ENCODE results near the gene SAMD3.
"Not testable (repeated sequence)": the region's sequence is repeated elsewhere in the genome, so short reads cannot be mapped to it uniquely, and the experiment has no call there.

SAMD3 gene

GRCh38 chr6:130176378-130176777 lies 46.4 kb downstream of the SAMD3 start:
- no peak for TF ChIP-seq GATA1 (IDR thresholded peaks at IDR 0.05; ENCODE audit: low read depth, low read length)
- no peak for TF ChIP-seq POLR2A (IDR thresholded peaks at IDR 0.05; ENCODE audit: low read length)
- DNase-seq: no peak

GRCh38 chr6:130173377-130174004 lies 49.3 kb downstream of the SAMD3 start:
- not testable (repeated sequence) for DNase-seq

GRCh38 chr6:130170160-130170559 lies 52.6 kb downstream of the SAMD3 start:
- DNase-seq: not testable (repeated sequence)

GRCh38 chr6:130167655-130168054 lies 55.1 kb downstream of the SAMD3 start:
- DNase-seq: no peak
- TF ChIP-seq GATA1 (IDR thresholded peaks at IDR 0.05; ENCODE audit: low read depth, low read length) (no peak), POLR2A (IDR thresholded peaks at IDR 0.05; ENCODE audit: low read length) (no peak)

GRCh38 chr6:130164251-130164650 lies 58.5 kb downstream of the SAMD3 start:
- TF ChIP-seq POLR2A (IDR thresholded peaks at IDR 0.05; ENCODE audit: low read length) (no peak), GATA1 (IDR thresholded peaks at IDR 0.05; ENCODE audit: low read depth, low read length) (no peak)
- DNase-seq: no peak

- TF ChIP-seq POLR2A (IDR thresholded peaks at IDR 0.05; ENCODE audit: low read length) (no peak), GATA1 (IDR thresholded peaks at IDR 0.05; ENCODE audit: low read depth, low read length) (no peak)
- no peak for DNase-seq
These were observed 59.5 kb downstream of the SAMD3 start for GRCh38 chr6:130163266-130163665.

- DNase-seq: no peak
- no peak for TF ChIP-seq POLR2A (IDR thresholded peaks at IDR 0.05; ENCODE audit: low read length)
- no peak for TF ChIP-seq GATA1 (IDR thresholded peaks at IDR 0.05; ENCODE audit: low read depth, low read length)
These were observed 60.3 kb downstream of the SAMD3 start for GRCh38 chr6:130162421-130162820.

- DNase-seq: no peak
- TF ChIP-seq POLR2A (IDR thresholded peaks at IDR 0.05; ENCODE audit: low read length): no peak
- TF ChIP-seq GATA1 (IDR thresholded peaks at IDR 0.05; ENCODE audit: low read depth, low read length): no peak
These were observed 60.9 kb downstream of the SAMD3 start for GRCh38 chr6:130161683-130162404.

GRCh38 chr6:130159956-130160355 lies 62.8 kb downstream of the SAMD3 start:
- TF ChIP-seq GATA1 (IDR thresholded peaks at IDR 0.05; ENCODE audit: low read depth, low read length): no peak
- no peak for TF ChIP-seq POLR2A (IDR thresholded peaks at IDR 0.05; ENCODE audit: low read length)
- DNase-seq: no peak

- no peak for DNase-seq
- TF ChIP-seq POLR2A (IDR thresholded peaks at IDR 0.05; ENCODE audit: low read length): no peak
- no peak for TF ChIP-seq GATA1 (IDR thresholded peaks at IDR 0.05; ENCODE audit: low read depth, low read length)
These were observed 64.2 kb downstream of the SAMD3 start for GRCh38 chr6:130158548-130158947.

GRCh38 chr6:130158056-130158455 lies 64.7 kb downstream of the SAMD3 start:
- DNase-seq: no peak
- TF ChIP-seq GATA1 (IDR thresholded peaks at IDR 0.05; ENCODE audit: low read depth, low read length) (no peak), POLR2A (IDR thresholded peaks at IDR 0.05; ENCODE audit: low read length) (no peak)

- TF ChIP-seq GATA1 (IDR thresholded peaks at IDR 0.05; ENCODE audit: low read depth, low read length) (no peak), POLR2A (IDR thresholded peaks at IDR 0.05; ENCODE audit: low read length) (no peak)
These were observed 65.8 kb downstream of the SAMD3 start for GRCh38 chr6:130156908-130157307.

GRCh38 chr6:130152908-130153510 lies 69.7 kb downstream of the SAMD3 start:
- DNase-seq: no peak
- TF ChIP-seq POLR2A (IDR thresholded peaks at IDR 0.05; ENCODE audit: low read length) (no peak), GATA1 (IDR thresholded peaks at IDR 0.05; ENCODE audit: low read depth, low read length) (no peak)

More at GRCh38 chr6:130156908-130157307, 65.8 kb downstream of the SAMD3 start:
- DNase-seq: no peak

GRCh38 chr6:130150906-130151305 lies 71.8 kb downstream of the SAMD3 start:
- no peak for DNase-seq
- no peak for TF ChIP-seq POLR2A (IDR thresholded peaks at IDR 0.05; ENCODE audit: low read length)
- TF ChIP-seq GATA1 (IDR thresholded peaks at IDR 0.05; ENCODE audit: low read depth, low read length): no peak

GRCh38 chr6:130149016-130149415 lies 73.7 kb downstream of the SAMD3 start:
- DNase-seq: not testable (repeated sequence)
